SK-N-SH treated with all-trans-retinoic acid at 6 μM for 48 hours (cell line): ENCODE measurements around the gene CARTPT.

Experiments
- RARB ChIP-seq: fragments of 250-450 bp; sonication (Bioruptor Pico); IDR thresholded peaks from 2 replicates; pipeline ENCODE4 v1.8.0; 2021; ENCODE audit warnings: mild to moderate bottlenecking, moderate library complexity
- TOX ChIP-seq: fragments of 250-450 bp; sonication (Bioruptor Pico); IDR thresholded peaks from 2 replicates; pipeline ENCODE4 v1.8.0; 2021; ENCODE audit warnings: mild to moderate bottlenecking, moderate library complexity, borderline replicate concordance
- ZFP3 ChIP-seq: fragments of 250-450 bp; sonication (Bioruptor Pico); IDR thresholded peaks from 2 replicates; pipeline ENCODE4 v1.5.0; 2020; ENCODE audit warnings: mild to moderate bottlenecking, moderate library complexity
- ZNF565 ChIP-seq: fragments of 450-650 bp; formaldehyde crosslinking; conservative IDR thresholded peaks from 2 replicates; pipeline ENCODE4 v1.5.0; 2020; ENCODE audit warnings: low read depth, mild to moderate bottlenecking, moderate library complexity
- ZNF8 ChIP-seq: fragments of 450-650 bp; formaldehyde crosslinking; IDR thresholded peaks from 2 replicates; pipeline ENCODE4 v1.5.0; 2020; ENCODE audit warnings: mild to moderate bottlenecking, moderate library complexity
- TF ChIP-seq, protein P1 (sequence below): fragments of 250-450 bp; sonication (Bioruptor Pico); IDR thresholded peaks from 2 replicates; pipeline ENCODE4 v1.8.0; 2020; ENCODE audit warnings: mild to moderate bottlenecking, moderate library complexity, borderline replicate concordance
- TF ChIP-seq, protein P2 (sequence below): fragments of 250-450 bp; sonication (Bioruptor Pico); IDR thresholded peaks from 2 replicates; pipeline ENCODE4 v1.5.1; 2021; ENCODE audit warnings: mild to moderate bottlenecking, moderate library complexity

DNA sequence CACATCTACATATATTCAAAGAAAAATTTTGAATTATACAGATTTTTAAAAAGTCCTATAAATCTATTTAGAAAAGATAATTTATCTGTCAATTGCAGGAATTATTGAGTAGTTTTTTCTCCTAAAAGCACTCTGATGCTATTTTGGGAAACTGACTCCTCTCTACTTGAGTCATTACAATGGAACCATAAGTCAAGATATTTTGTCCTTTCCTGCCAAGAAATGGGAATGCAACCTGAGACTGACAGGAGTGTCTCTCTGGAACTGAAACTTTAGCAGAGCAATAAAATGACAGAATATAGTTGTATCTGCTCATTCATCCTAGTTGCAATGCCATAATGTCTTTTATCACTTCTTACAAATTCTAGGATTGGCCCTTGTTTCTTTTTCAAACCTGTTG lies 48.6 kb downstream of the CARTPT start:
- TF ChIP-seq ZFP3 (CRISPR knock-in tag) (no peak), RARB (CRISPR knock-in tag) (no peak), TOX (no peak), ZNF565 (no peak), ZNF8 (CRISPR knock-in tag) (no peak)
- TF ChIP-seq, protein P1, sequence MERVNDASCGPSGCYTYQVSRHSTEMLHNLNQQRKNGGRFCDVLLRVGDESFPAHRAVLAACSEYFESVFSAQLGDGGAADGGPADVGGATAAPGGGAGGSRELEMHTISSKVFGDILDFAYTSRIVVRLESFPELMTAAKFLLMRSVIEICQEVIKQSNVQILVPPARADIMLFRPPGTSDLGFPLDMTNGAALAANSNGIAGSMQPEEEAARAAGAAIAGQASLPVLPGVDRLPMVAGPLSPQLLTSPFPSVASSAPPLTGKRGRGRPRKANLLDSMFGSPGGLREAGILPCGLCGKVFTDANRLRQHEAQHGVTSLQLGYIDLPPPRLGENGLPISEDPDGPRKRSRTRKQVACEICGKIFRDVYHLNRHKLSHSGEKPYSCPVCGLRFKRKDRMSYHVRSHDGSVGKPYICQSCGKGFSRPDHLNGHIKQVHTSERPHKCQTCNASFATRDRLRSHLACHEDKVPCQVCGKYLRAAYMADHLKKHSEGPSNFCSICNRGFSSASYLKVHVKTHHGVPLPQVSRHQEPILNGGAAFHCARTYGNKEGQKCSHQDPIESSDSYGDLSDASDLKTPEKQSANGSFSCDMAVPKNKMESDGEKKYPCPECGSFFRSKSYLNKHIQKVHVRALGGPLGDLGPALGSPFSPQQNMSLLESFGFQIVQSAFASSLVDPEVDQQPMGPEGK: no peak
- TF ChIP-seq, protein P2, sequence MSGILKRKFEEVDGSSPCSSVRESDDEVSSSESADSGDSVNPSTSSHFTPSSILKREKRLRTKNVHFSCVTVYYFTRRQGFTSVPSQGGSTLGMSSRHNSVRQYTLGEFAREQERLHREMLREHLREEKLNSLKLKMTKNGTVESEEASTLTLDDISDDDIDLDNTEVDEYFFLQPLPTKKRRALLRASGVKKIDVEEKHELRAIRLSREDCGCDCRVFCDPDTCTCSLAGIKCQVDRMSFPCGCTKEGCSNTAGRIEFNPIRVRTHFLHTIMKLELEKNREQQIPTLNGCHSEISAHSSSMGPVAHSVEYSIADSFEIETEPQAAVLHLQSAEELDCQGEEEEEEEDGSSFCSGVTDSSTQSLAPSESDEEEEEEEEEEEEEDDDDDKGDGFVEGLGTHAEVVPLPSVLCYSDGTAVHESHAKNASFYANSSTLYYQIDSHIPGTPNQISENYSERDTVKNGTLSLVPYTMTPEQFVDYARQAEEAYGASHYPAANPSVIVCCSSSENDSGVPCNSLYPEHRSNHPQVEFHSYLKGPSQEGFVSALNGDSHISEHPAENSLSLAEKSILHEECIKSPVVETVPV: no peak
